ENCODE measurements around the gene SLC7A5.
"Not testable (repeated sequence)": the region's sequence is repeated elsewhere in the genome, so short reads cannot be mapped to it uniquely, and the experiment has no call there.

SLC7A5 gene

GRCh38 chr16:87823181-87823929 is 46.0 kb downstream of the SLC7A5 start:
- no peak for DNase-seq (ENCODE audit: low read depth in 1 of 2, low spot score in 1 of 2)

- no peak for DNase-seq (ENCODE audit: low read depth in 1 of 2, low spot score in 1 of 2)
These were observed 47.0 kb downstream of the SLC7A5 start for GRCh38 chr16:87822108-87822970.

- no peak for DNase-seq (ENCODE audit: low read depth in 1 of 2, low spot score in 1 of 2)
These were observed 47.8 kb downstream of the SLC7A5 start for GRCh38 chr16:87821376-87822107.

GRCh38 chr16:87819983-87820382 is 49.3 kb downstream of the SLC7A5 start:
- DNase-seq (ENCODE audit: low read depth in 1 of 2, low spot score in 1 of 2) = no peak

GRCh38 chr16:87819282-87819681 is 50.0 kb downstream of the SLC7A5 start:
- DNase-seq (ENCODE audit: low read depth in 1 of 2, low spot score in 1 of 2) = no peak

- no peak for DNase-seq (ENCODE audit: low read depth in 1 of 2, low spot score in 1 of 2)
These were observed 50.7 kb downstream of the SLC7A5 start for GRCh38 chr16:87818533-87819161.

GRCh38 chr16:87817910-87818309 is 51.4 kb downstream of the SLC7A5 start:
- no peak for DNase-seq (ENCODE audit: low read depth in 1 of 2, low spot score in 1 of 2)

GRCh38 chr16:87817370-87817769 is 51.9 kb downstream of the SLC7A5 start:
- DNase-seq (ENCODE audit: low read depth in 1 of 2, low spot score in 1 of 2) = not testable (repeated sequence)

- DNase-seq (ENCODE audit: low read depth in 1 of 2, low spot score in 1 of 2) = no peak
These were observed 52.7 kb downstream of the SLC7A5 start for GRCh38 chr16:87816507-87817100.

- DNase-seq (ENCODE audit: low read depth in 1 of 2, low spot score in 1 of 2) = no peak
These were observed 53.7 kb downstream of the SLC7A5 start for GRCh38 chr16:87815567-87815966.

- no peak for DNase-seq (ENCODE audit: low read depth in 1 of 2, low spot score in 1 of 2)
These were observed 57.1 kb downstream of the SLC7A5 start for GRCh38 chr16:87812200-87812656.

- DNase-seq (ENCODE audit: low read depth in 1 of 2, low spot score in 1 of 2) = not testable (repeated sequence)
These were observed 57.9 kb downstream of the SLC7A5 start for GRCh38 chr16:87811454-87811853.

- DNase-seq (ENCODE audit: low read depth in 1 of 2, low spot score in 1 of 2) = no peak
These were observed 60.0 kb downstream of the SLC7A5 start for GRCh38 chr16:87809150-87809902.

- DNase-seq (ENCODE audit: low read depth in 1 of 2, low spot score in 1 of 2) = no peak
These were observed 61.2 kb downstream of the SLC7A5 start for GRCh38 chr16:87808108-87808507.

- no peak for DNase-seq (ENCODE audit: low read depth in 1 of 2, low spot score in 1 of 2)
These were observed 62.4 kb downstream of the SLC7A5 start for GRCh38 chr16:87806641-87807546.

GRCh38 chr16:87806261-87806640 is 63.1 kb downstream of the SLC7A5 start:
- no peak for DNase-seq (ENCODE audit: low read depth in 1 of 2, low spot score in 1 of 2)

- DNase-seq (ENCODE audit: low read depth in 1 of 2, low spot score in 1 of 2) = no peak
These were observed 65.9 kb downstream of the SLC7A5 start for GRCh38 chr16:87803385-87803784.

GRCh38 chr16:87802670-87803069 is 66.6 kb downstream of the SLC7A5 start:
- DNase-seq (ENCODE audit: low read depth in 1 of 2, low spot score in 1 of 2) = no peak

- no peak for DNase-seq (ENCODE audit: low read depth in 1 of 2, low spot score in 1 of 2)
These were observed 67.5 kb downstream of the SLC7A5 start for GRCh38 chr16:87801679-87802259.
